ENCODE results near the gene RDH8.

Gene RDH8

GRCh38 chr19:10013316-10013715, at the start of gene RDH8:
Gene RDH8 (plus strand): TSS chr19:10013483. CDS start chr19:10013498, 15 bp downstream.
- no peak within 1 kb of the TSS for H3K27ac Mint-ChIP-seq
- peaks cover 4% of the 10 kb centered on the region in 2 donors for H3K36me3 Mint-ChIP-seq
- peaks cover 10 to 13% of the 10 kb centered on the region in 2 donors for H3K4me1 Mint-ChIP-seq
- peaks cover 0 to 2% of the 10 kb centered on the region in 2 donors for H3K9me3 Mint-ChIP-seq
- peaks cover 43 to 55% of the 10 kb centered on the region in 2 donors for H3K27me3 Mint-ChIP-seq
- no peak for ATAC-seq (replicated peaks)
- no peak within 1 kb of the TSS for H3K4me3 Mint-ChIP-seq
- no peak for DNase-seq

GRCh38 chr19:9966024-9966423, 47.3 kb upstream of the RDH8 start:
- Mint-ChIP-seq H3K9me3 (peaks cover 0 to under 1% of the 10 kb centered on the region in 2 donors), H3K36me3 (no peaks in the 10 kb centered on the region), H3K27me3 (peaks cover 41 to 52% of the 10 kb centered on the region in 2 donors), H3K4me3 (no peak overlapping the region), H3K4me1 (peaks cover 3 to 6% of the 10 kb centered on the region in 2 donors), H3K27ac (no peak overlapping the region)
- DNase-seq (no peak), ATAC-seq (replicated peaks) (no peak)

GRCh38 chr19:9966448-9966847, 46.8 kb upstream of the RDH8 start:
- Mint-ChIP-seq H3K9me3 (no peaks in the 10 kb centered on the region), H3K27ac (no peak overlapping the region), H3K36me3 (no peaks in the 10 kb centered on the region), H3K4me1 (peaks cover 3 to 6% of the 10 kb centered on the region in 2 donors), H3K27me3 (peaks cover 40 to 50% of the 10 kb centered on the region in 2 donors), H3K4me3 (no peak overlapping the region)
- DNase-seq (no peak), ATAC-seq (replicated peaks) (no peak)

GRCh38 chr19:9967326-9967725, 46.0 kb upstream of the RDH8 start:
- ATAC-seq (replicated peaks), result no peak
- Mint-ChIP-seq H3K9me3 (peaks cover 3 to 6% of the 10 kb centered on the region in 2 donors), H3K4me1 (peaks cover 3 to 6% of the 10 kb centered on the region in 2 donors), H3K36me3 (no peaks in the 10 kb centered on the region), H3K4me3 (no peak overlapping the region), H3K27me3 (peaks cover 47% of the 10 kb centered on the region in 2 donors), H3K27ac (no peak overlapping the region)
- no peak for DNase-seq

- H3K27me3 Mint-ChIP-seq, result peaks cover 37 to 41% of the 10 kb centered on the region in 2 donors
- no peak overlapping the region for H3K4me3 Mint-ChIP-seq
- ATAC-seq (replicated peaks) (no peak), DNase-seq (no peak)
- peaks cover 3 to 6% of the 10 kb centered on the region in 2 donors for H3K4me1 Mint-ChIP-seq
- H3K36me3 Mint-ChIP-seq, result no peaks in the 10 kb centered on the region
- no peak overlapping the region for H3K27ac Mint-ChIP-seq
- peaks cover 4 to 7% of the 10 kb centered on the region in 2 donors for H3K9me3 Mint-ChIP-seq
These were observed 44.2 kb upstream of the RDH8 start for GRCh38 chr19:9968820-9969687.

- Mint-ChIP-seq H3K27ac (no peak overlapping the region), H3K9me3 (peaks cover 4 to 7% of the 10 kb centered on the region in 2 donors), H3K4me1 (peaks cover 3 to 6% of the 10 kb centered on the region in 2 donors), H3K36me3 (no peaks in the 10 kb centered on the region), H3K4me3 (no peak overlapping the region), H3K27me3 (peaks cover 37 to 41% of the 10 kb centered on the region in 2 donors)
- DNase-seq (no peak), ATAC-seq (replicated peaks) (no peak)
These were observed 43.7 kb upstream of the RDH8 start for GRCh38 chr19:9969688-9969975.

- Mint-ChIP-seq H3K27ac (no peak overlapping the region), H3K27me3 (peaks cover 34 to 40% of the 10 kb centered on the region in 2 donors), H3K36me3 (no peaks in the 10 kb centered on the region), H3K4me1 (peaks cover 3 to 6% of the 10 kb centered on the region in 2 donors), H3K9me3 (peaks cover 4 to 7% of the 10 kb centered on the region in 2 donors), H3K4me3 (no peak overlapping the region)
- ATAC-seq (replicated peaks) (no peak), DNase-seq (no peak)
These were observed 42.8 kb upstream of the RDH8 start for GRCh38 chr19:9970481-9970880.

GRCh38 chr19:9971166-9971897, 42.0 kb upstream of the RDH8 start:
- H3K9me3 Mint-ChIP-seq, result peaks cover 4 to 7% of the 10 kb centered on the region in 2 donors
- ATAC-seq (replicated peaks) (no peak), DNase-seq (no peak)
- no peak overlapping the region for H3K4me3 Mint-ChIP-seq
- H3K27me3 Mint-ChIP-seq, result peaks cover 29 to 34% of the 10 kb centered on the region in 2 donors
- H3K36me3 Mint-ChIP-seq, result no peaks in the 10 kb centered on the region
- peaks cover 3 to 6% of the 10 kb centered on the region in 2 donors for H3K4me1 Mint-ChIP-seq
- no peak overlapping the region for H3K27ac Mint-ChIP-seq

- DNase-seq (no peak), ATAC-seq (replicated peaks) (no peak)
- peaks cover 4 to 7% of the 10 kb centered on the region in 2 donors for H3K9me3 Mint-ChIP-seq
- no peak overlapping the region for H3K27ac Mint-ChIP-seq
- no peak overlapping the region for H3K4me3 Mint-ChIP-seq
- peaks cover 22 to 29% of the 10 kb centered on the region in 2 donors for H3K27me3 Mint-ChIP-seq
- no peaks in the 10 kb centered on the region for H3K36me3 Mint-ChIP-seq
- H3K4me1 Mint-ChIP-seq, result no peaks in the 10 kb centered on the region
These were observed 41.2 kb upstream of the RDH8 start for GRCh38 chr19:9972103-9972502.

GRCh38 chr19:9981406-9982260, 31.6 kb upstream of the RDH8 start:
- no peak for DNase-seq
- Mint-ChIP-seq H3K9me3 (peaks cover 8 to 9% of the 10 kb centered on the region in 2 donors), H3K27ac (no peak overlapping the region), H3K4me3 (no peak overlapping the region), H3K36me3 (no peaks in the 10 kb centered on the region), H3K27me3 (peaks cover 30 to 41% of the 10 kb centered on the region in 2 donors), H3K4me1 (no peaks in the 10 kb centered on the region)
- ATAC-seq (replicated peaks), result no peak

- ATAC-seq (replicated peaks) (no peak), DNase-seq (no peak)
- H3K9me3 Mint-ChIP-seq, result peaks cover 0 to 1% of the 10 kb centered on the region in 2 donors
- H3K4me3 Mint-ChIP-seq, result no peak overlapping the region
- no peaks in the 10 kb centered on the region for H3K36me3 Mint-ChIP-seq
- H3K4me1 Mint-ChIP-seq, result peaks cover 6 to 7% of the 10 kb centered on the region in 2 donors
- no peak overlapping the region for H3K27ac Mint-ChIP-seq
- peaks cover 29 to 46% of the 10 kb centered on the region in 2 donors for H3K27me3 Mint-ChIP-seq
These were observed 26.4 kb upstream of the RDH8 start for GRCh38 chr19:9986787-9987281.

GRCh38 chr19:9989504-9989903, 23.8 kb upstream of the RDH8 start:
- peaks cover 28 to 46% of the 10 kb centered on the region in 2 donors for H3K27me3 Mint-ChIP-seq
- H3K4me3 Mint-ChIP-seq, result no peak overlapping the region
- H3K36me3 Mint-ChIP-seq, result no peaks in the 10 kb centered on the region

GRCh38 chr19:9991425-9992191, 21.7 kb upstream of the RDH8 start:
- H3K27ac Mint-ChIP-seq, result no peak overlapping the region
- no peaks in the 10 kb centered on the region for H3K9me3 Mint-ChIP-seq
- no peak for ATAC-seq (replicated peaks)
- H3K27me3 Mint-ChIP-seq, result peaks cover 30 to 44% of the 10 kb centered on the region in 2 donors
- no peak for DNase-seq
- no peaks in the 10 kb centered on the region for H3K36me3 Mint-ChIP-seq
- H3K4me3 Mint-ChIP-seq, result no peak overlapping the region
- peaks cover 9% of the 10 kb centered on the region in 2 donors for H3K4me1 Mint-ChIP-seq

More at GRCh38 chr19:9989504-9989903, 23.8 kb upstream of the RDH8 start:
- Mint-ChIP-seq H3K9me3 (no peaks in the 10 kb centered on the region), H3K4me1 (peaks cover 6 to 9% of the 10 kb centered on the region in 2 donors), H3K27ac (no peak overlapping the region)
- DNase-seq (no peak), ATAC-seq (replicated peaks) (no peak)

Data from stimulated activated naive B cell treated with anti-CD40 and anti-IgM and Interleukin-4, amounts not matched to agents 10 μg/mL and 1 μg/mL and 100 μg/mL, for 72 hours (primary cell).